HepG2 (cell line): ENCODE results near the gene POFUT1. TPM values are rescaled to one million over a fixed set of nuclear protein-coding genes. Genes with fewer than 3 reads are reported as not detected.

Source experiments
- ATAC-seq: fragments of 200-7000 bp; cut with Tn5 transposase; 3 replicates; pipeline ENCODE4 v1.9.1; 2020; ENCODE audit warnings: mild to moderate bottlenecking, moderate library complexity
- BruUV-seq: library from RNA; stranded (reverse); fragments of 400-500 nt; replicated peaks from 2 replicates; lab custom pipeline; 2021; lab: Mats Ljungman, UMichigan
- CTCF ChIA-PET: fragments of 300-600 bp; formaldehyde crosslinking; extraction: SDS; loops from one replicate; lab custom pipeline; 2021; ENCODE audit warnings: low total read pairs, inconsistent platforms, low intra/inter-chr PET ratio; lab: Yijun Ruan, JAX
- POLR2A ChIA-PET: fragments of 350-600 bp; sonication (Branson Sonifier 250); formaldehyde crosslinking; loops from one replicate; lab custom pipeline; 2020; ENCODE audit warnings: antibody characterized with exemption, inconsistent platforms; lab: Yijun Ruan, JAX
- DNase-seq: peaks from one replicate; pipeline ENCODE4 v3.0.0-alpha.2; 2015; ENCODE audit warnings: low spot score
- FAIRE-seq: peaks from 3 replicates; lab custom pipeline; 2011; peaks lifted over from hg19 to GRCh38; lab: Jason Lieb, UNC
- H2AFZ ChIP-seq: one replicate; pipeline ENCODE4 v1.6.1; 2011; ENCODE audit warnings: low read length, inconsistent platforms
- H3K27ac ChIP-seq: fragments of 300-600 bp; 3 replicates; pipeline ENCODE4 v1.8.0; 2011; ENCODE audit warnings: mixed run types, mild to moderate bottlenecking, mixed read lengths, low read length, inconsistent platforms; ENCODE audit not compliant: insufficient read depth; ENCODE audit errors: extremely low read length
- H3K27me3 ChIP-seq, 2 experiments: fragments of 200-600 bp in 1 of 2; 2 replicates in 1 of 2; 3 replicates in 1 of 2; pipeline versions ENCODE4 v1.6.0 to v1.8.0; 2011; ENCODE audit warnings: low read length in 2 of 2, mild to moderate bottlenecking in 2 of 2, moderate library complexity in 2 of 2, inconsistent platforms in 1 of 2; ENCODE audit not compliant: insufficient read depth in 2 of 2, control insufficient read depth in 1 of 2
- H3K36me3 ChIP-seq, 2 experiments: fragments of 200-600 bp in 1 of 2; replicated peaks in 1 of 2; 2 replicates in 1 of 2; 3 replicates in 1 of 2; pipeline versions ENCODE4 v1.5.1 to v1.8.0; 2011; ENCODE audit warnings: low read length in 2 of 2, inconsistent platforms in 1 of 2; ENCODE audit not compliant: insufficient read depth in 2 of 2, control insufficient read depth in 1 of 2
- H3K4me1 ChIP-seq: 2 replicates; pipeline ENCODE4 v1.5.1; 2012; ENCODE audit warnings: low read length, inconsistent platforms; ENCODE audit not compliant: insufficient read depth
- H3K4me2 ChIP-seq: 2 replicates; pipeline ENCODE4 v1.6.0; 2011; ENCODE audit warnings: low read depth, low read length, inconsistent platforms
- H3K4me3 ChIP-seq, 3 experiments: fragments of 200-600 bp in 1 of 3; sonication (generic), shearing (Covaris generic) in 1 of 3; replicated peaks in 1 of 3; 2 replicates each; pipeline ENCODE4 v1.5.1; 2011 to 2016; ENCODE audit warnings: low read length in 3 of 3, inconsistent platforms in 2 of 3, low read depth in 2 of 3, mild to moderate bottlenecking in 2 of 3, control low read depth in 1 of 3, mixed read lengths in 1 of 3; ENCODE audit not compliant: insufficient read depth in 1 of 3
- H3K79me2 ChIP-seq: one replicate; pipeline ENCODE4 v1.6.1; 2011; ENCODE audit warnings: low read length, inconsistent platforms; ENCODE audit not compliant: insufficient read depth
- H3K9ac ChIP-seq: 2 replicates; pipeline ENCODE4 v1.6.0; 2011; ENCODE audit warnings: mild to moderate bottlenecking, low read depth, low read length, inconsistent platforms; ENCODE audit not compliant: insufficient read depth
- H3K9me3 ChIP-seq: 2 replicates; pipeline ENCODE4 v1.5.1; 2012; ENCODE audit warnings: mild to moderate bottlenecking, low read length
- H4K20me1 ChIP-seq: 2 replicates; pipeline ENCODE4 v1.6.0; 2011; ENCODE audit warnings: inconsistent platforms, mild to moderate bottlenecking, low read length, moderate library complexity; ENCODE audit not compliant: insufficient read depth
- KDM2A ChIP-seq: sonication (generic); formaldehyde crosslinking; IDR thresholded peaks from 2 replicates; pipeline ENCODE4 v1.4.0; 2020; ENCODE audit warnings: low read depth, missing genetic modification reagents, borderline replicate concordance
- POLR2G ChIP-seq: fragments of 200-400 bp; formaldehyde crosslinking; IDR thresholded peaks from 2 replicates; pipeline ENCODE4 v1.6.1; 2018; ENCODE audit warnings: mild to moderate bottlenecking, low read depth, low read length, moderate library complexity
- ZMYM3 ChIP-seq: sonication (generic); formaldehyde crosslinking; IDR thresholded peaks from 2 replicates; pipeline ENCODE4 v1.5.1; 2020; ENCODE audit warnings: mild to moderate bottlenecking, missing genetic modification reagents
- ZNF124 ChIP-seq: sonication (generic); formaldehyde crosslinking; IDR thresholded peaks from 2 replicates; pipeline ENCODE4 v1.4.0; 2020; ENCODE audit warnings: missing genetic modification reagents
- in situ Hi-C: cut with HindIII; loops from 2 replicates; pipeline ENCODE4 v1.10.0; 2017; ENCODE audit warnings: low pct_unique_long_range_greater_than_20kb; ENCODE audit not compliant: extremely low pct_ligation_motif_present
- intact Hi-C: fragments of 100-400 bp; cut with micrococcal nuclease; formaldehyde crosslinking; loops from one replicate; pipeline ENCODE4 v1.10.0; 2022; ENCODE audit not compliant: unreplicated experiment
- polyA plus RNA-seq, 8 experiments: library from polyadenylated mRNA; depleted of rRNA in 3 of 8; stranded (reverse) in 7 of 8; unstranded in 1 of 8; fragments of >200 nt; fragmentation: Illumina TruSeq in 4 of 8; extraction: Trizol in 4 of 8; gene quantifications; 2 replicates each; pipeline versions ENCODE4 v1.2.1 to v1.2.3, GENCODE V29; 2011 to 2016; ENCODE audit warnings: low read depth in 4 of 8, missing spikeins in 1 of 8, mixed read lengths in 1 of 8; ENCODE audit not compliant: insufficient read depth in 1 of 8
- total RNA-seq, 5 experiments: library from RNA; depleted of rRNA; stranded (reverse); fragments of >200 nt; fragmentation: Illumina TruSeq; extraction: Trizol; gene quantifications; 2 replicates each; pipeline ENCODE4 v1.2.3, GENCODE V29; 2016; ENCODE audit warnings: low read depth in 1 of 5
- TF ChIP-seq, protein P1 (sequence below): sonication (generic); formaldehyde crosslinking; IDR thresholded peaks from 2 replicates; pipeline ENCODE4 v1.5.0; 2020; ENCODE audit warnings: mild to moderate bottlenecking, missing genetic modification reagents, moderate library complexity
- TF ChIP-seq, protein P2 (sequence below): sonication (generic); IDR thresholded peaks from 2 replicates; pipeline ENCODE4 v1.6.1; 2016; ENCODE audit warnings: low read depth, borderline replicate concordance
- TF ChIP-seq, protein P3 (sequence below): sonication (generic); formaldehyde crosslinking; IDR thresholded peaks from 2 replicates; pipeline ENCODE4 v1.8.0; 2023; ENCODE audit warnings: mild to moderate bottlenecking, missing genetic modification reagents
- TF ChIP-seq, protein P4 (sequence below), 2 experiments: sonication (generic) in 1 of 2; formaldehyde crosslinking in 1 of 2; IDR thresholded peaks; 2 replicates each; pipeline versions ENCODE4 v1.6.1 to v1.9.0; 2014 to 2022; ENCODE audit warnings: antibody characterized with exemption in 1 of 2, borderline replicate concordance in 1 of 2, inconsistent platforms in 1 of 2, low read depth in 1 of 2, missing genetic modification reagents in 1 of 2
- TF ChIP-seq, protein P5 (sequence below): sonication (generic); formaldehyde crosslinking; IDR thresholded peaks from 2 replicates; pipeline ENCODE4 v1.4.0; 2020; ENCODE audit warnings: missing genetic modification reagents

The POFUT1 gene
- total and polyA plus RNA-seq, 2 of the 13 experiments (the other 11 are each of a cell fraction or from before 2014, with no cell fraction given), result 35.5 to 58.3 TPM

DNA sequence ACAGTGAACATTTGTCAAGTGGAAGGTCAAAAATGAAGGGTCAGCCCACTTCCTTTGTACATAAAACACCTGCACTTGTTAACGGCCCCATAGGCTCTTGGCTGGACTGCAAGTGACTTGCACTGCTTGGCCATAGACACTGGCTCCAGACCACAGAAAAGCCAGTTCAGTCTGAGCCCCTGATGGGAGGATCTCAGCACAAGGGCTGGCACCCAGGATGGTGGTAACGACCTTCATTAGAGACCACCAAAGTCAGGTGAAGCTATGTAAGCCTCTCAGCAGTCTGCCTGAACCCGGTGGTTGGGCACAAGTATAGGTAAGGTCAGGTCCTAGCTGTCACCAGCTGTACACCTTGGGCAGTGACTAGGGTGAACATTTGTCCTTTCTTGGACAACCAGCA is 16.3 kb upstream of the POFUT1 start (continued):
- TF ChIP-seq, protein P1, sequence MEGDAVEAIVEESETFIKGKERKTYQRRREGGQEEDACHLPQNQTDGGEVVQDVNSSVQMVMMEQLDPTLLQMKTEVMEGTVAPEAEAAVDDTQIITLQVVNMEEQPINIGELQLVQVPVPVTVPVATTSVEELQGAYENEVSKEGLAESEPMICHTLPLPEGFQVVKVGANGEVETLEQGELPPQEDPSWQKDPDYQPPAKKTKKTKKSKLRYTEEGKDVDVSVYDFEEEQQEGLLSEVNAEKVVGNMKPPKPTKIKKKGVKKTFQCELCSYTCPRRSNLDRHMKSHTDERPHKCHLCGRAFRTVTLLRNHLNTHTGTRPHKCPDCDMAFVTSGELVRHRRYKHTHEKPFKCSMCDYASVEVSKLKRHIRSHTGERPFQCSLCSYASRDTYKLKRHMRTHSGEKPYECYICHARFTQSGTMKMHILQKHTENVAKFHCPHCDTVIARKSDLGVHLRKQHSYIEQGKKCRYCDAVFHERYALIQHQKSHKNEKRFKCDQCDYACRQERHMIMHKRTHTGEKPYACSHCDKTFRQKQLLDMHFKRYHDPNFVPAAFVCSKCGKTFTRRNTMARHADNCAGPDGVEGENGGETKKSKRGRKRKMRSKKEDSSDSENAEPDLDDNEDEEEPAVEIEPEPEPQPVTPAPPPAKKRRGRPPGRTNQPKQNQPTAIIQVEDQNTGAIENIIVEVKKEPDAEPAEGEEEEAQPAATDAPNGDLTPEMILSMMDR (CRISPR knock-in tag), result no peak
- TF ChIP-seq KDM2A (CRISPR knock-in tag), result peak; percentile 50; the same call in 1 of the 2 replicates
- TF ChIP-seq, protein P2, sequence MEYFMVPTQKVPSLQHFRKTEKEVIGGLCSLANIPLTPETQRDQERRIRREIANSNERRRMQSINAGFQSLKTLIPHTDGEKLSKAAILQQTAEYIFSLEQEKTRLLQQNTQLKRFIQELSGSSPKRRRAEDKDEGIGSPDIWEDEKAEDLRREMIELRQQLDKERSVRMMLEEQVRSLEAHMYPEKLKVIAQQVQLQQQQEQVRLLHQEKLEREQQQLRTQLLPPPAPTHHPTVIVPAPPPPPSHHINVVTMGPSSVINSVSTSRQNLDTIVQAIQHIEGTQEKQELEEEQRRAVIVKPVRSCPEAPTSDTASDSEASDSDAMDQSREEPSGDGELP, result no peak
- TF ChIP-seq, protein P3, sequence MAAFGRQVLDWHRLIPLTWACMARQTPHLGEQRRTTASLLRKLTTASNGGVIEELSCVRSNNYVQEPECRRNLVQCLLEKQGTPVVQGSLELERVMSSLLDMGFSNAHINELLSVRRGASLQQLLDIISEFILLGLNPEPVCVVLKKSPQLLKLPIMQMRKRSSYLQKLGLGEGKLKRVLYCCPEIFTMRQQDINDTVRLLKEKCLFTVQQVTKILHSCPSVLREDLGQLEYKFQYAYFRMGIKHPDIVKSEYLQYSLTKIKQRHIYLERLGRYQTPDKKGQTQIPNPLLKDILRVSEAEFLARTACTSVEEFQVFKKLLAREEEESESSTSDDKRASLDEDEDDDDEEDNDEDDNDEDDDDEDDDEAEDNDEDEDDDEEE (CRISPR knock-in tag), result 0 out of 2 replicates have a peak, but pooled peaks have one; percentile 28

DNA sequence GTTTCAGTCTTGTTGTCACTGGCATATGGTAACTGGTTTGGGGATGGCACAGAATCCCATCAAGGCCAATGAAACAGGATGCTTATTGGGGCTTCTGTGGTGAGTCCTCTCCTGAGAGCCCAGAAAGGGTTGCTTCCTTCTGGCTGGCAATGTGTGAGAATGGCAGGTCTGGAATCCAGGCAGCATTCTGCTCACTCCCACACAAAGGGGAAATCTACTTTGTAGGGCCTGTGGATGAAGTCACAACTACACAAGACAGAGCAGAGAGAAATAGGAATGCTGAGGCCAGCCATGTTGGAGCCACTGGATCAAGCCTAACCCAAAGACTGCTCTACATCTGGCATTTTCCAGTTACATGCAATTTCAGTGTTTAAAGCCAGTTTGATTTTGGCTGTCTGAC is 15.8 kb upstream of the POFUT1 start:
- no peak overlapping the region for H3K4me3 ChIP-seq
- in situ Hi-C loops, result no loop called here
- no peak overlapping the region for H3K4me2 ChIP-seq
- CTCF ChIA-PET, result no interaction called here
- BruUV-seq, result no TSS peak
- intact Hi-C loops, result no loop called here
- H2AFZ ChIP-seq, result no peak overlapping the region
- no peaks in the 10 kb centered on the region for H3K9me3 ChIP-seq
- no peak overlapping the region for H3K9ac ChIP-seq
- H4K20me1 ChIP-seq, result peaks cover 6% of the 10 kb centered on the region; the same call in 1 of the 2 replicates
- peaks cover 22% of the 10 kb centered on the region for H3K4me1 ChIP-seq
- FAIRE-seq, result peak; percentile 37
- no peaks in the 10 kb centered on the region for H3K27me3 ChIP-seq
- H3K27ac ChIP-seq, result no peak overlapping the region
- ATAC-seq, result no peak
- POLR2A ChIA-PET, result interaction anchor here (0.9 to 1.8 kb wide), 3 partner anchors 8 to 13 kb away, joined by 3 to 8 read pairs (median 3); no protein-coding TSS in a partner anchor
- no peaks in the 10 kb centered on the region for H3K79me2 ChIP-seq
- peaks cover 26 to 37% of the 10 kb centered on the region in 2 experiments for H3K36me3 ChIP-seq
- DNase-seq, result no peak
- TF ChIP-seq, protein P4, sequence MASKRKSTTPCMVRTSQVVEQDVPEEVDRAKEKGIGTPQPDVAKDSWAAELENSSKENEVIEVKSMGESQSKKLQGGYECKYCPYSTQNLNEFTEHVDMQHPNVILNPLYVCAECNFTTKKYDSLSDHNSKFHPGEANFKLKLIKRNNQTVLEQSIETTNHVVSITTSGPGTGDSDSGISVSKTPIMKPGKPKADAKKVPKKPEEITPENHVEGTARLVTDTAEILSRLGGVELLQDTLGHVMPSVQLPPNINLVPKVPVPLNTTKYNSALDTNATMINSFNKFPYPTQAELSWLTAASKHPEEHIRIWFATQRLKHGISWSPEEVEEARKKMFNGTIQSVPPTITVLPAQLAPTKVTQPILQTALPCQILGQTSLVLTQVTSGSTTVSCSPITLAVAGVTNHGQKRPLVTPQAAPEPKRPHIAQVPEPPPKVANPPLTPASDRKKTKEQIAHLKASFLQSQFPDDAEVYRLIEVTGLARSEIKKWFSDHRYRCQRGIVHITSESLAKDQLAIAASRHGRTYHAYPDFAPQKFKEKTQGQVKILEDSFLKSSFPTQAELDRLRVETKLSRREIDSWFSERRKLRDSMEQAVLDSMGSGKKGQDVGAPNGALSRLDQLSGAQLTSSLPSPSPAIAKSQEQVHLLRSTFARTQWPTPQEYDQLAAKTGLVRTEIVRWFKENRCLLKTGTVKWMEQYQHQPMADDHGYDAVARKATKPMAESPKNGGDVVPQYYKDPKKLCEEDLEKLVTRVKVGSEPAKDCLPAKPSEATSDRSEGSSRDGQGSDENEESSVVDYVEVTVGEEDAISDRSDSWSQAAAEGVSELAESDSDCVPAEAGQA (IDR thresholded peaks at IDR 0.05; ENCODE audit: low read depth), result no peak
- TF ChIP-seq, protein P4 (CRISPR knock-in tag; IDR thresholded peaks at IDR 0.05; ENCODE audit: borderline replicate concordance), result no peak
- TF ChIP-seq, protein P5, sequence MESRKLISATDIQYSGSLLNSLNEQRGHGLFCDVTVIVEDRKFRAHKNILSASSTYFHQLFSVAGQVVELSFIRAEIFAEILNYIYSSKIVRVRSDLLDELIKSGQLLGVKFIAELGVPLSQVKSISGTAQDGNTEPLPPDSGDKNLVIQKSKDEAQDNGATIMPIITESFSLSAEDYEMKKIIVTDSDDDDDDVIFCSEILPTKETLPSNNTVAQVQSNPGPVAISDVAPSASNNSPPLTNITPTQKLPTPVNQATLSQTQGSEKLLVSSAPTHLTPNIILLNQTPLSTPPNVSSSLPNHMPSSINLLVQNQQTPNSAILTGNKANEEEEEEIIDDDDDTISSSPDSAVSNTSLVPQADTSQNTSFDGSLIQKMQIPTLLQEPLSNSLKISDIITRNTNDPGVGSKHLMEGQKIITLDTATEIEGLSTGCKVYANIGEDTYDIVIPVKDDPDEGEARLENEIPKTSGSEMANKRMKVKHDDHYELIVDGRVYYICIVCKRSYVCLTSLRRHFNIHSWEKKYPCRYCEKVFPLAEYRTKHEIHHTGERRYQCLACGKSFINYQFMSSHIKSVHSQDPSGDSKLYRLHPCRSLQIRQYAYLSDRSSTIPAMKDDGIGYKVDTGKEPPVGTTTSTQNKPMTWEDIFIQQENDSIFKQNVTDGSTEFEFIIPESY, result no peak
- TF ChIP-seq ZNF124 (CRISPR knock-in tag) (no peak), POLR2G (0 out of 2 replicates have a peak, but pooled peaks have one; percentile 15), ZMYM3 (no peak)
